Ramos (cell line): ENCODE measurements around the gene PRRX2.
"Not testable (repeated sequence)": the region's sequence is repeated elsewhere in the genome, so short reads cannot be mapped to it uniquely, and the experiment has no call there.

ENCODE experiments used
- in situ Hi-C: fragments of 300-500 bp; cut with MboI; formaldehyde crosslinking; loops from one replicate; pipeline ENCODE4 v1.14.3; 2022; ENCODE audit warnings: low sequenced_read_pairs; ENCODE audit not compliant: unreplicated experiment

Gene PRRX2

DNA sequence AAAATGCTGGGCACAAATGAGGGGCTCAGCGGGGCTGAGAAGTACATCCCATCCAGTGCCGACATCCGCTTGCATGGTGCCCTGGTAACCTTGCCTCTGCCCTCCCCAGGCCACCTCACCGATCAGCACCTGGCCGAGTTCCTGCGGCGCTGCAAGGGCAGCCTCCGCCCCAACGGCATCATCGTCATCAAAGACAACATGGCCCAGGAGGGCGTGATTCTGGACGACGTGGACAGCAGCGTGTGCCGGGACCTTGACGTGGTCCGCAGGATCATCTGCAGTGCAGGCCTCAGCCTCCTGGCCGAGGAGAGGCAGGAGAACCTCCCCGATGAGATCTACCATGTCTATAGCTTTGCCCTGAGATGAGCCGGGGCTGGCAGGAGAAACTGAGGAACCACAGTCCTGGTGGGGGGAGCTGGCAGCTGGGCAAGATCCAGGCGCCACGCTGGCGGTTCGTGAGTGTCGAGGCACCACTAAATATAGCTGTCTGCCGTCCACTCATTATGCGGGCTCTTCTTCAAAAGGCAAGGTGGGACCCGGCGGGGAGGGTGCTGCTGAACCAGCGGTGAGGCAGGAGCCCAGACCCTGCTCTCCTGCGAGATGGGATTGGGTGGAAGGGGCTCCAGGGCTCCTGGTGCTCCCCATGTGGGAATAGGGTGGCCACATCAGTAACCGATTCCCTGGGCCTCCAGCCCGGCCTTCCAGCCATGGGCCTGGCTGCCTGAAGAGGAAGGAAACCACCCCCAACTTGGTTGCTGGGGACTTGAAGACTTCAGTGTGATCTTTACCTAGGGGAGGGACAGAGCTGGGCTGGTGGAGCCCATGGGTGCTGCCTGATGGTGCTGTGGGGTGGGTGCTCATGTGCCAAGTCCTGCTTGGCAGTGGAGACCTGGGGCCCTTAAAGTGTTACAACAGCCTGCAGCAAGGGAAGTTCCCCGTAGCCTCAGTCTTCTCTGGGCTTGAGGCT, 30.1 kb upstream of the PRRX2 start:
- in situ Hi-C loops, result no loop called here

DNA sequence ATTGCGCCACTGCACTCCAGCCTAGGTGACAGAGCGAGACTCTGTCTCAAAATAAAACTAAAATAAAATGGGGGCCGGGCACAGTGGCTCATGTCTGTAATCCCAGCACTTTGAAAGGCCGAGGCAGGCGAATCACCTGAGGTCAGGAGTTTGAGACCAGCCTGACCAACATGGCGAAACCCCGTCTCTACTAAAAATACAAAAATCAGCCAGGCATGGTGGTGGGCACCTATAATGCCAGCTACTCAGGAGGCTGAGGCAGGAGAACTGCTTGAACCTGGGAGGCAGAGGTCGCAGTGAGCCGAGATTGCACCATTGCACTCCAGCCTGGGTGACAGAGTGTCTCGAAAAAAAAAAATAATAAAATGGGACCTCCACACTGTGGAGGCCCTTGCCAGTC, 29.1 kb upstream of the PRRX2 start:
- in situ Hi-C loops, result not testable (repeated sequence)

DNA sequence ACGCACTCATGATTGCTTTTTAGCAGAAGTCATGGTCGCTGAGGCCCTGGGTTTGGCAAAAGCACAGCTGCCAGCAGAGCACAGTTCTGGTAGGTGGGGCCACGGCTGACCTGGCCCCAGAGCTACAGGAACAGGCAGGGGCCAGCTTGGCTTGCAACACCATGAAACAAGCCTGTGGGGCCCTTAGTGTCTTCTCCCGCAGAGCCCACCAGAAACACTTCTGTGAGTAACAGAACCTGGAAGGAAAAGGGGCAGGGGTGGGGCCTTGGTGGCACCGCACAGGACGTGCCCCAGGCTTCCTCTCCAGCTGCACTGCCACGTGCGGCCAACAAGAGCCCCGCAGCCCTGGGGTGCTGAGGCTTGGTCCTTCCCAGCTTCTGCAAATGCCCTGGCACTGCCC, 28.3 kb upstream of the PRRX2 start:
- in situ Hi-C loops, result no loop called here

DNA sequence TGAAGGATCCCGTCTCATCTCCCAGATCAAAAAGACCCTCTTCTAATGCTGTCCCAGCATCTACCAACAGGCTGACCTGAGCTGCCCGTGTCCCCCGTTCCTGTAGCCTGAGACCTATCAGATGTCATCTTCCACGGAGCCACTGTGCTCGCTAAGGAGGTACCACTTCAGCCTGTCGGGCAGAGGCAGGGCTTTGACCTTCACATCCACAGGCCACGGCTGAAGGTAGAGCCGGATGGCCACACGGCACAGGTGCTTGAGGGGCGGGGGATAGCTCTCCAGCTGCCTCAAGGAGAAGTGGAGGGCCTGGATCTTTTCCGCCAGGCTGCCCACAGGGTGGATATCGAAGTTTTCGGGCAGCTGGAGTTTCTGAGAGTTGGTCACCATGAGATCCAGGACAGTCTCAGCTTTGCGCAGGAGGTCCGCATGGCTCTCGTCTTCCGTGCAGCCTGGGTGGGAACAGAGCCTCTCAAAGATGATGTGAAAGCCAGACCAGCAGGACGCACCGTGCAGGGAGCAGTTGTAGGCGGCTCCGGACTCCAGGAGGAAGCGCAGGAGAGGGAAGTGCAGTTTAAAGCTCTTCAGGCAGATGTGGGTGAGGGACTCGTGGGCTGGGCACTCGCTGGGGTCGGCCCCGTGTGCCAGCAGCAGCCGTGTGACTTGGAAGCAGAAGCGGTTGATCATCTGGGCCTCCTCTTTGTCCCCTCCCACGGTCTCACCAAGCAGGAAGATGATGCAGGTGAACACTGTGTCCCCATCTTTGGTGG, 27.6 kb upstream of the PRRX2 start:
- in situ Hi-C loops, result no loop called here

DNA sequence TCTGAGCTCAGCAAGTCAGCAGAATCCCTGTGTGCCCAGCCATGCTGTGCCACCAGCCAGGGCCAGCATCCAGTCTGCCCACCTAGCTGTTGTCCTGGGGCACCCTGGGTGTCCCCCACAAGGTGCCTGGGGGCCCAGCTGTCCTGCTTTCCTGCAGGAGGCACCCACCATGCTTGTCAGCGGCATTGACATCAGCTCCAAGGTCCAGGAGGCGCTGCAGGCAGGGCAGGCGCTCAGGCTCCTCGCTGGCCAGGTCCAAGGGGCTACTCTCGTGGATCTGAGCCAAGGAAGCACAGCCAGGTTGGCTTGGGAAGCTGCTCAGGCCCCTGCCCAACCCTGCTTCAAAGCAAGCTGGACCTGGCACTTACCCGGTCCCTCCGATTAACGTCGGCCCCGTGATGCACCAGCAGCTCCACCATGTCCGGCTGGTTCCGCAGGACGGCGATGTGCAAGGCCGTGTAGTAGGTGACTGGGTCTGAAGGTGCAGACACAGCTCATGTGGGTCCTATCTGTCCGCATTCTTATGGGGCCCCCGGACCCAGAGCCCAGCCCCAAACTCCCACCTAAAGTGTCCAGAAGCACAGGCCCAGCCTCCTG, 26.3 kb upstream of the PRRX2 start:
- in situ Hi-C loops, result no loop called here

DNA sequence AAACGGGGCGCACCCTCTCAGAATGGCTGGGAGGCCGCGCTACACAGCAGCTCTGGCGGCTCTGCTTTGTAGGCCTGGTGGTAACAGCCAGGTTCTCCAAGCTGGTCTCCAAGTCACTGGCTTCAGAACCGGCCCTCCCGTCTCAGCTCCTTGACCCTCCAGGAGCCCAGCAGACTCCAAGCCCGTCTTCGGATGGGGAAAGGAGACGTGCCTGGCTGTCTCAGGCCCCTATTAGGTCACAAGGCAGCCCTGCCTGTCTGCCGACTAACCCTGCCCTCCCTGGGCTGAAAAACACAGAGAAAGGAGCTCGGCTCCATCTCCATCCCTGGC, 25.7 kb upstream of the PRRX2 start:
- in situ Hi-C loops, result no loop called here

DNA sequence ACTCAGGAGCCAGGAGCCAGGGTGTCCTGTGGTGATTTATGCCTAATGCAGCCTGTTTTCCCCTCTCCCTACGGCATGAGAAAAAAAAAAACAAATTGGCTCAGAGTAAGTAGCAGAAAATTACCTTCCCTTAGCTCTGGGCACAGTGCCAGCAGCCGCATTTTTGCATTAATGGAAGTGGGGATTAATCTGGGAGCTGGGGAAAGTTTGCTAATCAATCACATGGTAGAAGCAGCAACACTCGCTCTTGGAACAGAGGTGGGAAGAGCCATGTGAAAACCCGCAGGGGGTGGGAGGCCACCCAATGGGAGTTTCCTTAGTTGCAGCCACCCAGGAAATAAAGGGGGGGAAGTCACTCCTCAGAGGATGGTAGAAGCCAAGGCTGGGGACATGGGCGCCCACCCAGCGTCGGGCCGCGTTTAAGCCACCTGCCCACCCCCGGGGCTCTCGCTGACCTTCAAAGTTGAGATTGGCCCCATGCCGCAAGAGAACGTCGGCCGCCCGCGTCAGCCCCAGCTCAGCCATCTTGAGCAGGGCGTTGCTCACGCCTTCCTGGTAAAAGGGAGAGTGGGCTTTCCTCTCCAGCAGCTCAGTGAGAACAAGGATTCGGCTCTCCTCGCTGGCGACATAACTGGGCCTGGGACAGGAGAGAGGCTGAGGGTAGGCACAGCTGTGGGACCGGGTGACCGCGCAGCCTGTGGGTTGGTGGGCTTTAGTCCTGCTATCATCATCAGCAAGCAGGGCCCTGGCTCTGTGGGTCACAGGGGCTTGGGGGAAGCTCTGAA, 25.2 kb upstream of the PRRX2 start:
- in situ Hi-C loops, result no loop called here

DNA sequence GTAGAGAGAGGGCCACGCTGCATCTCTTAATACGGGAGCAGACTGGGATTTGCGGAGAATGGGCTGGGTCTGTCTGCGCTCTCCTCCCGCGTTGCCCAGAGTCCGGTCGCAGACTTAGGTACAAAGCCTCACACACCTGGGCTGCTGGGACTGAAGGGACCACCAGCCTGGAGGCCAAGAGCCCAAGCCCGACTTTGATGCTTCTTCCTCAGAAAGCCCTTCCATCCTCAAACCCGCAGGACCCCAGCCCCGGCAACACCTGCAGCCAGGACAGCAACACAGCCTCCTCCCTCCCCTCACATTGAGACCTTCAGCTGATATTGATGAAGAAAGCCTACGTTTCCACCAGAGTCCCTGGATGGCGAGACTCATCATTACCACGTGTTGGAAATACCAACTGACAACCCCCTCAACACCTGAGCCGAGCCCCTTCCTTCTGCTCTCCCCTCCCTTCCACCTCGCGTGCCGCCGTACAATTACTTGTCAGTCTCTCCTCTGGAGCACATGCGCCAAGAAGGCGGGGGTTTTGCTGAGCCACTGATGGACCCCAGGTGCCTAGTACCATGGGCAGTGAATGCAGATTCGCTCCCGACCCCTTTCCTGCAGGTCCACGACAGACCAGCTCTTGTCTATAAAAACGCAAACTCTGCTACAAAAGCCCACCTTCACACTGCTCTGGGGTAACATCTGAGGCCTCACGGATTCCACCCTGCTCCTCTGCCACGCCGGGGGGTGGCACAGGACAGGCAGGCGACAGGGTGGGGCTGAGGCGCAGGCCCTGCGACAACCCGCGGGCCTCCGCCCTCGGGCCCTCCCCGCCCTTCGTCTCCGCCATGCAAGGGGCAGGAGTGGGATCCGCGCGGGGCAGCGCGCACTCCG, 24.3 kb upstream of the PRRX2 start:
- in situ Hi-C loops, result no loop called here

DNA sequence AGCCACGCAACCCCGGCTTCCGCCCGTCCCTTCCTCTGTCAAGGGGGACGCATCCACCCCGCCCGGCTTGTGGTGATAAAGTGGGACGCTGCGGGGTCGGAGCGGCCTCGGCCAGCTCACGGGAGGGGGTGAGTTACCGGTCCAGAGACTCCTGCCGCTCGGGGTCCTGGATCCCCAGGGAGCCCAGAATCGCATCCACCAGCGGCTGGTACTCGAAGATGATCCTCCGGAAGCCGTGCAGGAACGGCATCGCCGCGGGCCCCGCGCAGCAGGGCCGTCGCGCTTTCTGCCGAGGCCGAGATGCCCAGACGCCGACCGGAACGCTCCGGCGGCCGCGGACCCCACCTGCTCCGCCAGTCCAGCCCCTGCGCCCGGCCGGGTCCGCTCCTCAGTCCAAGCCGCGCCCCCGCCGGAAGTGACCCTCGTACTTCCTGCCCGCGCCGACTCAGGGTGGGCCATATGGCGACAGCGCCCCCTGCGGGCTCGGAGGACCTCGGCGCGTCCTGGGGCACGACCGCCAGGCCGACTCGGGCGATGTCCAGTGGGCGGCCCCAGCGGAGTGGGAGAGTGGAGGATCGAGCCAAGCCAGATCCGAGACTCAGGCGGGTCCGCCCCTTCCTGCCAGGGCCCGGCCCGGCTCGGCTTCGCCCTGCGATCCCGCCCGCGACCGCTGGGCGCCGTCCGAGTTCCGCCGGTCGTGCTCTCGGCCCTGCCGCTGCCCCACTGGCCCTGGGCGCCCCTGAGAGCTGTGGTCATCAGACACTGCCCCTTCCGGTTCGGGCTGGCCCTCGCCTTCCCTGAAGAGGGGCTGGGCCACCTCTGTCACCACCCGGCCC, 23.5 kb upstream of the PRRX2 start, which contains the start of gene ASB6:
ASB6 (minus strand) TSS at position 402 of the 836 bp plus-strand sequence; CDS start at position 250, 152 bp downstream.
- in situ Hi-C loops, result no loop called here

DNA sequence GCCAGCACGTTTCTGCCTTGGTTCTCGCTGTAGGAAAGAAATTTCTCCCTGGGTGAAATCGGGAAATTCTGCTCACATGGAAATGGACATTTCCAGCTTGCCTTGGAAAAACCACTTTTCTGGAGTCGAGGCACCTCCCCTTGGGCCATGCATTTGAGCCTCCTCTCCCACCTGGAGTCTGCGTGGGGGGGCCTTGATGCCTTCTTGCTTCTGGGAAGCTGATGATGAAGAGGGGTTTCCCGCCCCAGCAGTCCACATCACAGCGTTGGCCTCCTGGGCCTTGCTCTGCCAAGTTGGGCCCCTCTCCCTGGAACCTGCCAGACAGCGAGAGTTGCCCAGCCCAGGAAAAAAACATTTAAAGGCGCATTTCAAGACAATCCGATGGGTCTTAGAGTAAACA, 21.7 kb upstream of the PRRX2 start:
- in situ Hi-C loops, result no loop called here

DNA sequence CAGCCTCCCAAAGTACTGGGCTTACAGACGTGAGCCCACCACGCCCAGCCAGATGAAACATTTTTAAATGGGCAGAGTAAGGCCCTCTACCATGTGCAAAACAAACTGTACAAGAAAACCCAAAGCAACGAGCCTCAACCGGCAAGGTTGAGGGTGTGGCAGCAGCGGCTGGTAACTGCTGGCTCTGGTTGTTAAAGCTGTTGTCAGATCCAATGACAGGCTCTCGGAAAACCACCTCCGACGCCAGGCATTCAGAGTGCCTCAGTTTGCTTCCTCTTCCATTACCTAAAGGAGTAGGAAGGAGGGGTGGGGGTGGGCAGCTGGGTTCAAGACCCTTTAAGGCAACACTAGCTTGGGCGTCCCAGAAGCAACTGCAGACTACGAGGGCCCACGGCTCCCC, 21.1 kb upstream of the PRRX2 start:
- in situ Hi-C loops, result no loop called here

DNA sequence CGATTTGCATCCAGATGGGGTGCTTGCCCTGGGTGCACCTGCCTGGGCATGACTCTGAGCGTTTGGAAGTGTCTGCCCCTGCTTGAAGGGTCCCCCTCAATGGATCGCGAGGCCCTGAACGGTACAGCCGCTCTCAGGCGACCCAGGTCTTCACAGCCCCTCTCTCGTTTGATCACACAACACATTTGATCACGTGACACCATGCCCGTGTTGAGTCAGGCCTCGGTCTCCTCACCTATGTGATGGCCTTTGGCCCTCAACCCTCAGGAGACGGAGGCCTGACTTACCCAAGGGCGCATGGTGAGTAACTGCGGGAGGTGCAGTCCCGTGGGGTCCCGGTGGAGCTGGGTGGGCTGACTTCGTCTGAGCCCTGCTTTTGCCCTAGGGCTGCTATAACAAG, 20.5 kb upstream of the PRRX2 start:
- in situ Hi-C loops, result no loop called here

DNA sequence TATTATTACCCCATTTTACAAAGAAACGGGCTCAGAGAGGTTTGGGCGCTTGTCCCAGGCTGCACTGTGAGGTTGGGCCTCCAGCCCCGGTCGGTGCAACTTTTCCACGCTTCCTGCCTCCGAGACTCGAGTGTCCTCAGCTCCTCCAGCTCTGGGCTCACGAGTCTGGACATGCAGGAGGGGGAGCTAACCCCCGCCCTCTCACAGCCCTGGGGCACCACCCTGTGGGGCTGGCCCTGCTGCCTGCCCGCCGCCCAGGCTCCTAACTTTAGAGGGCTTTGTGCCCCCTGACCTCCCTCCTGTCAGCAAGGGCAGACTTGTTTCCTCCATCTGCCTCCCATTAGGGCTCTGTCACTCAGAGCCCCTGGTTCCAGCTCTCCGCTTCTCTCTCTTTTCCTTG, 19.2 kb upstream of the PRRX2 start:
- in situ Hi-C loops, result no loop called here

DNA sequence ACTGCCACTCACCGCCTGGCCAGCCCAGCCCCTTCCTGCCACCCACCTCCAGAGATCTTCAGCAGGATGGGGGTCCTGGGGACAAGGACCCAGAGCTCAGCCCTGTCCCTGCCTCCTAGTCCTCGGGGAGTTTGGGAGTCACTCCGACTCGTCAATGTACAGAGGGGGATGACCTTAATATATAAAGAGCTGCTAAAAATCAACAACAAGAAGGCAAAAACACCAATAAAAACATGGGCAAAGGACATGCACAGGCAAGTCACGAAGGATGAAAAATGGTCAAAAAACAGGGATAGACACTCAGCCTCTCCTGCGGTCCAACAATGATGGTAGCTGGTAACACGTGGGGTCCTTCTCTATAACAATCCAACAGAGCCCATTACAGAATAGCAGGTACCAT, 18.8 kb upstream of the PRRX2 start:
- in situ Hi-C loops, result no loop called here

DNA sequence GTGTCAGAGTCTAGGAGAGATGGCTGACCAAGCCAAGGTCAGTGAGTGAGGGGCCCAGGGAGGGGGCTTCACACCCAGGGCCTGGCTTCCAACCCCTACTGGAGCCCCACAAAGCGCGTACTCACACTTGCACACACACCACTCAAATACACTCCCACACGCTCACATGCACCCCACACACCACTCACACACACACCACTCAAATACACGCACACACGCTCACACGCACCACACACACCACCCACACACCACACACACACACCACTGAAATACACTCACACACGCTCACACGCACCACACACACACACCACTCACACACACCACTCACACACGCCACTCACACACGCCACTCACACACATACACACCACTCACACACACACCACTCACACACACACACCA, 17.8 kb upstream of the PRRX2 start:
- in situ Hi-C loops, result no loop called here

DNA sequence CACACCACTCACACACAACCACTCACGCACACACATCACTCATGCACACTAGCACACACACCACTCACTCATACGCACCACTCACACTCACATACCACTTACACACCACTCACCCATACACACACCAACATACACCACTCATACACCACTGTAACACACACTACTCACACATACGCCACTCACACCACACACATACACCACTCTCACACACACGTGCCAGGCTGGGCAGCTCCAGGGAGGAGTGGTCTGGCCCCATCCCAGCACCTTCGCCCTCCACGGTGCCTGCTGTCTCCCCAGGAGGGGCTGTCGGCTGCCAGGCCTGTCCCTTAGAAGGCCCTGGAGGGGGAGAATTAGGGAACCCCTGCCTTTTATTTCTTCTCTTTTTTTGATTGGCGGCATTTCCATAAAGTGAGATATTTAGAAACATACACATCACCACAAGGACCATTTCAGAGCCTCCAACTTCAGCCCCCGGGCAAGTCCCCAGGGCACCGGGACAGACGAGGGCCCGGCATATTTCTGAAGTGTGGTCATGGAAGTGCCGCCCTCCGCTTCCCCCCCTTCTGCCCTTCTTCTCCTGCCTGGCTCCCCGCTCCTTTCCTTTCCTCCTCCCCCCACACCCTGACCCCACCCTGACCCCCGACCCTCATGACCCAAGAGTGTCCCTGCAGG, 17.2 kb upstream of the PRRX2 start:
- in situ Hi-C loops, result no loop called here

DNA sequence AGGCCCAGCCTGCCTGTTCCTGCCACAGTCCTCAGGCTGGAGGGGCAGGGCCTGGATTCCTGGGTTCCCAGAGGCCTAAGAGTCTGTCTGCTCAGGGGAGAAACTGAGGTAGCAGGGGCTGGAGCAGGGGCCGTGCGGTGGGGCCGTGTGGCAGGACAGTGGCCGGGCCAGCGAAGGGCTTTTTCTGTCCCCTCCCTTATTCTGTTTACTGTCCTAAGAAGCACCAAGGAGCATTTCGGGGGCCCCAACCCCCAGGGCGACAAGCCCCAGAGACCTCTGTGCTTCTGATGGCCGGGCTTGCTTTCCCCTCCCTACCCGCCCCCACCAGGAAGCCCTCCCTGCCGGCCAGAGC, 16.7 kb upstream of the PRRX2 start:
- in situ Hi-C loops, result no loop called here
